Activated T-cell treated with anti-CD3 and anti-CD28 coated beads, Interleukin-2, amount 50 U/mL, for 24 hours (primary cell): ENCODE data around the gene EGR2.

Experiments
- DNase-seq: peaks from one replicate; pipeline ENCODE4 v3.0.0-alpha.2; 2020
- H3K27ac Mint-ChIP-seq: 2 replicates; pipeline ENCODE4 v1.8.0; 2020; ENCODE audit warnings: mild to moderate bottlenecking, mixed read lengths
- H3K27me3 Mint-ChIP-seq: 2 replicates; pipeline ENCODE4 v1.8.0; 2020; ENCODE audit warnings: mixed read lengths
- H3K36me3 Mint-ChIP-seq: 2 replicates; pipeline ENCODE4 v1.8.0; 2020; ENCODE audit warnings: low read depth, mixed read lengths
- H3K4me1 Mint-ChIP-seq: 2 replicates; pipeline ENCODE4 v1.8.0; 2020; ENCODE audit warnings: low read depth, mixed read lengths
- H3K4me3 Mint-ChIP-seq: 2 replicates; pipeline ENCODE4 v1.8.0; 2020; ENCODE audit warnings: mild to moderate bottlenecking, moderate library complexity, mixed read lengths
- H3K9me3 Mint-ChIP-seq: 2 replicates; pipeline ENCODE4 v1.8.0; 2020; ENCODE audit warnings: mixed read lengths

Gene EGR2

GRCh38 chr10:62813453-62813852 lies 2.7 kb downstream of the EGR2 start:
- Mint-ChIP-seq H3K36me3 (peaks cover 84% of the 10 kb centered on the region), H3K27ac (peak overlapping the region; percentile 99), H3K4me3 (peak overlapping the region; percentile 94), H3K27me3 (no peaks in the 10 kb centered on the region), H3K9me3 (no peaks in the 10 kb centered on the region), H3K4me1 (peaks cover 77% of the 10 kb centered on the region)
- DNase-seq = no peak

GRCh38 chr10:62812672-62813439 lies 3.3 kb downstream of the EGR2 start:
- DNase-seq = peak; percentile 41
- peak overlapping the region; percentile 99 for H3K27ac Mint-ChIP-seq
- H3K27me3 Mint-ChIP-seq = no peaks in the 10 kb centered on the region
- no peaks in the 10 kb centered on the region for H3K9me3 Mint-ChIP-seq
- H3K4me3 Mint-ChIP-seq = peak overlapping the region; percentile 94
- peaks cover 78% of the 10 kb centered on the region for H3K4me1 Mint-ChIP-seq
- H3K36me3 Mint-ChIP-seq = peaks cover 90% of the 10 kb centered on the region

DNA sequence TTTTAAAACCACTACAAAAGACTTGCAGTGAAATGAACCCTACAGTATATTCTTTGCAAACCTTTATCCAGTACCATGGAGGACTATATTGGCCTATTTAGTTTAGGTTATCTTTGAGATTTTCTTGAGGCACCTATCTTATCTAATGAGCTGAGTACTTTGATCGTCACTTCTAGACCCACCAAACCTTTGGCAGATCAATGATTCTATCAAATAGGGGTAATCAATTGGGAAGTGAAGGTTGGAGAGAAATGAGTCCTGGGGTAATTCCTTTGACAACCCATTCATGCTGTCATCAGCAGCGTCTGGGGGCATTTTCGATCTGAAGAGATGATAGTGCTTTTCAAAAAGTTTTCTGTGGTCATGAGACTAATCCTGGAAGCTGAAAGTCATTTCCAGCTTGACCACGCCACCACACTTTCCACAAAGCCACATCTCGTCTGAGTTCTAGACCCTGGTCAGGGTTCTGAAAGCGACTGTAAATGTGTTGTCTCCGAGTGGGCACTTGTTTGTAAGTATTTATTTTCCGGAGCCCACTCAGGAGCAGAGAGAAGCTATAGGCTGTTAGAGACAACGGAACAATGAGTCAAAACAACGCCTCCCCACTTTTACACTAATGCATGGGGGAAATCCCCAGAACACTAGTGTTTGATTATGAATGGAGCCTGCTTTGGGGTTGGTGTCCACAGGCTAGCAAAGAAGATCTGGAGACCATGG lies 4.8 kb downstream of the EGR2 start:
- no peaks in the 10 kb centered on the region for H3K27me3 Mint-ChIP-seq
- peaks cover 96% of the 10 kb centered on the region for H3K36me3 Mint-ChIP-seq
- peak overlapping the region; percentile 99 for H3K27ac Mint-ChIP-seq
- no peaks in the 10 kb centered on the region for H3K9me3 Mint-ChIP-seq
- H3K4me3 Mint-ChIP-seq = peak overlapping the region; percentile 94
- peaks cover 82% of the 10 kb centered on the region for H3K4me1 Mint-ChIP-seq
- DNase-seq = peak; percentile 81

DNA sequence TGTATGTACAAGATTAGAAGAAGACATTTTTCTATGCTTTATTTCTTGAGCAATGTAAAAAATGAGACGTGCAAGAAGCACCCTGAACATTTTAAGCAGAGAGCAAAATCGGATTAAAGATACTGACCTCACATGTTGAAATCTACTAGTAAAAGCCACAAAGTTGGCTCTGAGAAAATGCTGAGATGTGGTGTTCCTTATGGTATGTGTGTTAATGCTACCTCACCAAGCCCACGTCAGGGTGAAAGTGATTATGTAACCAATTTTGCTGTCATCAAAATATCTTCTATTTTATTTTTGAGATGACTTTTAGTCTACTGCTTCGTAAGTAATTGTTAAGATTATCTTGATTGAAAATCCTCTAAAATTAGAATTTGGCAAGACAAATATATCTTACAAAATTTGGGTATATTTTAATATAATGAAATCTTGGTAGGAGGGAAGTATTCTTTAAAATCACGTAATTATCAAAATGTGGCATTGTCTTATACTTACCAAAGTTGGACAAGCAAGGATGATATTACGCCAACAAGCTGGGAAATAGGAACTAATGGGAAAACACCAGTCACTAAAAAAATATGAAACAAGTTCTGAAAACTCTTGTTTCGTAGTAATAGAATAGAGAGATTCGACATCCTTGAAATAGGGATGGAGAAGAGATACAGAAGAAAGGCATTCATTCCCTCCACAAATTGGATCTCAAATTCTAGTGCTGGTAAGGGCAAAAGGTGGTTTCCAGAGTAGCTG lies 5.8 kb downstream of the EGR2 start:
- Mint-ChIP-seq H3K27ac (peak overlapping the region; percentile 99), H3K9me3 (no peaks in the 10 kb centered on the region), H3K36me3 (peaks cover 95% of the 10 kb centered on the region), H3K4me3 (peak overlapping the region; percentile 94), H3K4me1 (peaks cover 81% of the 10 kb centered on the region), H3K27me3 (no peaks in the 10 kb centered on the region)
- DNase-seq = no peak

DNA sequence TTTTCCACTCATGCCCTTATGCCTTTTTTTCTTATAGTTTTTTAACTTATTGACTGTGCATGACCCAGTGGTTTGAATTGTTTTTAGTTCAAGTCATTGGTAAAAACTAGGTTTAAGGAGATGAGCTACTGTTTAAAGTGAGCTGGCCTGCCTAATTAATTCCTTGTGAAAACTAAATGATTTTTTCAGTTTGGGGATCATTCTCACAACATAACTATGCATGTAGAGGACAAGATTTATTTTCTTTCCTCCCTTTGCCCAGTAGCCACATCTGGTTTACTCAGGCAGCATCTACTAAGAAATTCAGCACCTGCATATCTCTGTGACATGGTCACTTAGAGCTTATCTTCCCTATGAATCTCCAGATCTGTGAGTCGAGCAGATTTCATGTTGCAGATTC lies 9.9 kb downstream of the EGR2 start:
- Mint-ChIP-seq H3K9me3 (no peaks in the 10 kb centered on the region), H3K27ac (peak overlapping the region; percentile 92), H3K27me3 (no peaks in the 10 kb centered on the region), H3K4me1 (peaks cover 59% of the 10 kb centered on the region), H3K4me3 (peak overlapping the region; percentile 90), H3K36me3 (peaks cover 64% of the 10 kb centered on the region)
- DNase-seq = no peak

- peaks cover 51% of the 10 kb centered on the region for H3K4me1 Mint-ChIP-seq
- peak overlapping the region; percentile 92 for H3K27ac Mint-ChIP-seq
- peaks cover 56% of the 10 kb centered on the region for H3K36me3 Mint-ChIP-seq
- H3K27me3 Mint-ChIP-seq = no peaks in the 10 kb centered on the region
- DNase-seq = no peak
- H3K9me3 Mint-ChIP-seq = no peaks in the 10 kb centered on the region
- H3K4me3 Mint-ChIP-seq = peak overlapping the region; percentile 90
Observed at GRCh38 chr10:62805231-62806099, 10.7 kb downstream of the EGR2 start.

DNA sequence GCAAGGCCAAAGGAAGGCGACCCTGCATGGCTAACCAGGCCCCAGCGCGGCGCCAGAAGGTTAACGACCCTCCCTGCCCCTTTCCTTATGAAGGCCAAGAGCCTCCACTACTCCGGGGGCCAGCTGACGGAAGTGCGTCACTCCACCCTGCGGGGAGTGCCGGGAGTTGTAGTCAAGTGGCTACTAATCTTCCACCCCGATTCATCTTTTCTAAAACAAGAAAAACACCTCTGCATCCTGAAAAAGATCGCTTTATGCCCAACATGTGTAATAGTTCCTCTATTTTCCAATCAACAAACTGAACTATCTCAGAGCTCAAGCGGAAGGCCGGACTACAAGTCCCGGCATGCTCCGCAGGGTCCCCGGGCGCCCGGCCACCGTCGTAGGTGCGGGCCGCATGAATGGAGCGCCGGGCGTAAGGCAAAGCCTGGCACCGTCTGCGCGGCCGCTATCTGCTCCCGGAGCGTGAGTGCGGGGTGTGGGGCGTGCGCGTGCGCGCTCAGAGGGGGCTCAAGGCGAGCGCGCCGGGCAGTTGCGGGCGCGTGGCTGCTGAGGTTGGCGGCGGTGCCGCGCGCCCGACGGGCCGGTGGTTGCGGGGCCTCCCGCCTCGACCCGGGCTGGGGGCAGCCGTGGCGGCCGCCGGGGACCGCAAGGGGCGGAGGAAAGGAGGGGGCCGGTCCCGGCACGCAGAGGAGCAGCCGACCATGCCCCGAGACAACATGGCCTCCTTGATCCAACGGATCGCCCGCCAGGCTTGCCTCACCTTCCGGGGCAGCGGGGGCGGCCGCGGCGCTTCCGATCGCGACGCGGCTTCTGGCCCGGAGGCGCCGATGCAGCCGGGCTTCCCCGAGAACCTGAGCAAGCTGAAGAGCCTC lies 11.6 kb downstream of the EGR2 start, which contains the start of gene ADO:
Gene ADO, plus strand, starts transcription at position 365 of the 875 bp plus-strand sequence. Its CDS starts 340 bp downstream, at position 705.
- Mint-ChIP-seq H3K36me3 (peaks cover 47% of the 10 kb centered on the region), H3K4me1 (peaks cover 42% of the 10 kb centered on the region), H3K4me3 (peak within 1 kb of the TSS; percentile 90), H3K9me3 (no peaks in the 10 kb centered on the region), H3K27ac (peak within 1 kb of the TSS; percentile 100), H3K27me3 (no peaks in the 10 kb centered on the region)
- peak; percentile 88 for DNase-seq

DNA sequence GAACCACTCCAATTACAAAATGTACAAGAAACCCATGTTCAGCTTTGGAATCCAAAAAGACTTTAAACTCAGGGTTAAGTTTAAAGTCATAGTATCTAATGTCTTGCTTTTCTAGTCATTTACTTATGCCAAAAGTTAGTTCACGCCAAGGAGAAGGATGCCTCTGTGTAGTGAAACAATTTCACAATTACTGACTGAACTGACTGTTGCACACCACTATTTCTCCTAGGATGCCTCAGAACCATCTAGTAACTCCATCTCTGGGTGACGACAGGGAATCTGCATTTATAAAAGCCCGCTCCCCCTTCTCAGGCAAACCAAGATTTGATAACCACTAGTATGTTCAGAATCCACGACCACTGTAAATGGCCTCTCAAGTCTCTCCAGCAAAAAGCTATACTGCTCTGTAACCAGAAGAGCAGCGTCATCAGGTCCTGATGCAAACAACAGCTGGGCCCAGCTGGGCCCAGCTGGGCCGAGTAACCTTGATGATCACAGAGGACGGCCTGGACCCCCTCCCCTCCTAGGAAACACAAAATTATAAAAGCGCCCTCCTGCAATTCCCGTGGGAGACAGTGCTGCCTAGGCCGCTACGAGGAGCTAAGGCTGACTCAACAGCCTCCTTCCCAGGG lies 12.3 kb downstream of the EGR2 start:
- peak overlapping the region; percentile 100 for H3K27ac Mint-ChIP-seq
- DNase-seq = no peak
- H3K27me3 Mint-ChIP-seq = peaks cover 4% of the 10 kb centered on the region
- H3K4me3 Mint-ChIP-seq = peak overlapping the region; percentile 90
- no peaks in the 10 kb centered on the region for H3K9me3 Mint-ChIP-seq
- H3K36me3 Mint-ChIP-seq = peaks cover 41% of the 10 kb centered on the region
- peaks cover 37% of the 10 kb centered on the region for H3K4me1 Mint-ChIP-seq

- no peak overlapping the region for H3K27ac Mint-ChIP-seq
- H3K4me3 Mint-ChIP-seq = no peak overlapping the region
- H3K9me3 Mint-ChIP-seq = no peaks in the 10 kb centered on the region
- peaks cover 15% of the 10 kb centered on the region for H3K27me3 Mint-ChIP-seq
- no peak for DNase-seq
- H3K4me1 Mint-ChIP-seq = peaks cover 17% of the 10 kb centered on the region
- H3K36me3 Mint-ChIP-seq = peaks cover 22% of the 10 kb centered on the region
Observed at GRCh38 chr10:62801871-62802270, 14.3 kb downstream of the EGR2 start.

GRCh38 chr10:62796896-62797295 lies 19.3 kb downstream of the EGR2 start:
- Mint-ChIP-seq H3K27me3 (peaks cover 24% of the 10 kb centered on the region), H3K9me3 (no peaks in the 10 kb centered on the region), H3K36me3 (no peaks in the 10 kb centered on the region), H3K4me3 (no peak overlapping the region), H3K27ac (no peak overlapping the region), H3K4me1 (no peaks in the 10 kb centered on the region)
- no peak for DNase-seq

- H3K4me3 Mint-ChIP-seq = no peak overlapping the region
- H3K27me3 Mint-ChIP-seq = peaks cover 24% of the 10 kb centered on the region
- DNase-seq = no peak
- no peaks in the 10 kb centered on the region for H3K4me1 Mint-ChIP-seq
- no peak overlapping the region for H3K27ac Mint-ChIP-seq
- no peaks in the 10 kb centered on the region for H3K36me3 Mint-ChIP-seq
- no peaks in the 10 kb centered on the region for H3K9me3 Mint-ChIP-seq
Observed at GRCh38 chr10:62795762-62796161, 20.4 kb downstream of the EGR2 start.

DNA sequence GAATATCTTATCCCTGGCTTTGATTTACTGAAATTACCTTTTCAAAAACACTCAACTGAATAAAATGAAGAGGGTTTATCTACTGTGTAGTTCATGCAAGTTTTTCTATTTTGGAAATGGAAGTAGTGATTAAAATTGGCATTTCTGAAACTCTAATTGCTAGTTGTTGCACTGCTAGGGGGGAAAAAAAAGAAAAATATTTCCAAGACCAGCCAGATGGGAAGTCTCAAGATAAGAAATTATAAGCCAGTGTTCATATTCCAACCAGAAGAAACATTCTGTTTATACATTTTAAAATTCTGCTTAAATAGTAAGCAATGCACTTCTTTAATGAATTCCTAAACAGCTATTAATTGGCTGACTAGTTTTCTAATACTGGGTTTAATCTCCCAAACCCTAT lies 21.1 kb downstream of the EGR2 start:
- Mint-ChIP-seq H3K9me3 (no peaks in the 10 kb centered on the region), H3K27ac (no peak overlapping the region), H3K27me3 (peaks cover 24% of the 10 kb centered on the region), H3K4me3 (no peak overlapping the region), H3K4me1 (no peaks in the 10 kb centered on the region), H3K36me3 (no peaks in the 10 kb centered on the region)
- no peak for DNase-seq

DNA sequence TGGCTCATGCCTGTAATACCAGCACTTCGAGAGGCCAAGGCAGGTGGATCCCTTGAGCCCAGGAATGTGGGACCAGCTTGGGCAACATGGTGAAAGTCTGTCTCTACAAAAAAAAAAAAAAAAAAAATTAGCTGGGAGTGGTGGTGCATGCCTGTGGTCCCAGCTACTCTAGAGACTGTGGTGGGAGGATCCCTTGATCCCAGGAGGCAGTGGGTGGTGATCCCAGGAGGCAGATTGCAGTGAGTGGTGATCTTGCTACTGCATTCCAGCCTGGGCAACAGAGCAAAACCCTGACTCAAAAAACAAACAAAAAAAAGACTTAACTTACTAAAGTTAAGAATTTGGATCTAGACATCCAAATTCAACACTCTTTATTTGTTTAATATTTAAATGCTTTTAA lies 21.9 kb downstream of the EGR2 start:
- H3K36me3 Mint-ChIP-seq = no peaks in the 10 kb centered on the region
- no peak overlapping the region for H3K27ac Mint-ChIP-seq
- H3K4me1 Mint-ChIP-seq = no peaks in the 10 kb centered on the region
- H3K9me3 Mint-ChIP-seq = no peaks in the 10 kb centered on the region
- DNase-seq = no peak
- peaks cover 24% of the 10 kb centered on the region for H3K27me3 Mint-ChIP-seq
- H3K4me3 Mint-ChIP-seq = no peak overlapping the region
